Chondrocyte (in vitro differentiated cells): ENCODE data around the gene ANAPC15. TPM values are rescaled to one million over a fixed set of nuclear protein-coding genes. Genes with fewer than 3 reads are reported as not detected.

Source experiments
- DNase-seq: peaks from one replicate; pipeline ENCODE4 v3.0.0; 2021; ENCODE audit warnings: mixed read lengths, low spot score
- H3K27ac Mint-ChIP-seq: one replicate; pipeline ENCODE4 v1.8.0; 2021; ENCODE audit warnings: mild to moderate bottlenecking, moderate library complexity, mixed read lengths; ENCODE audit not compliant: unreplicated experiment
- H3K27me3 Mint-ChIP-seq: 2 replicates; pipeline ENCODE4 v1.8.0; 2021; ENCODE audit warnings: low read depth, mixed read lengths
- H3K36me3 Mint-ChIP-seq: 2 replicates; pipeline ENCODE4 v1.8.0; 2021; ENCODE audit warnings: low read depth, mixed read lengths
- H3K4me1 Mint-ChIP-seq: 2 replicates; pipeline ENCODE4 v1.8.0; 2021; ENCODE audit warnings: low read depth, mild to moderate bottlenecking, mixed read lengths
- H3K4me3 Mint-ChIP-seq: one replicate; pipeline ENCODE4 v1.8.0; 2021; ENCODE audit warnings: mild to moderate bottlenecking, moderate library complexity, mixed read lengths; ENCODE audit not compliant: unreplicated experiment
- H3K9me3 Mint-ChIP-seq: 2 replicates; pipeline ENCODE4 v1.8.0; 2021; ENCODE audit warnings: low read depth, mixed read lengths
- CTCF ChIP-seq: fragments of 200-600 bp; sonication (generic); IDR thresholded peaks from 2 replicates; pipeline ENCODE4 v1.5.0; 2021; ENCODE audit warnings: antibody characterized with exemption, mild to moderate bottlenecking, moderate library complexity
- total RNA-seq: library from RNA; stranded (reverse); gene quantifications from 3 replicates; pipeline ENCODE4 v1.2.1, GENCODE V29; 2021

The ANAPC15 gene
- total RNA-seq, 1 donor from 2014 or later: 37.6 TPM

- Mint-ChIP-seq H3K27me3 (no peaks in the 10 kb centered on the region), H3K9me3 (no peaks in the 10 kb centered on the region), H3K4me3 (peak within 1 kb of the TSS; percentile 86), H3K36me3 (peaks cover 3% of the 10 kb centered on the region), H3K4me1 (peaks cover 37% of the 10 kb centered on the region), H3K27ac (peak within 1 kb of the TSS; percentile 95)
- peak; percentile 99 for DNase-seq
- TF ChIP-seq CTCF: peak; percentile 74
These were observed 9.3 kb downstream of the ANAPC15 start, which contains the start of gene LAMTOR1 for GRCh38 chr11:72102946-72103753. Gene LAMTOR1, minus strand, starts transcription at chr11:72103297. Its CDS starts 73 bp downstream, at chr11:72103224.

- peak overlapping the region; percentile 95 for H3K27ac Mint-ChIP-seq
- no peak for DNase-seq
- H3K27me3 Mint-ChIP-seq: no peaks in the 10 kb centered on the region
- no peak for TF ChIP-seq CTCF
- peak overlapping the region; percentile 86 for H3K4me3 Mint-ChIP-seq
- no peaks in the 10 kb centered on the region for H3K9me3 Mint-ChIP-seq
- H3K36me3 Mint-ChIP-seq: peaks cover 8% of the 10 kb centered on the region
- H3K4me1 Mint-ChIP-seq: peaks cover 37% of the 10 kb centered on the region
These were observed 9.9 kb downstream of the ANAPC15 start for GRCh38 chr11:72102631-72102945.

GRCh38 chr11:72102162-72102561 is 10.3 kb downstream of the ANAPC15 start:
- Mint-ChIP-seq H3K4me3 (peak overlapping the region; percentile 86), H3K4me1 (peaks cover 37% of the 10 kb centered on the region), H3K27me3 (no peaks in the 10 kb centered on the region), H3K36me3 (peaks cover 8% of the 10 kb centered on the region), H3K27ac (peak overlapping the region; percentile 95), H3K9me3 (no peaks in the 10 kb centered on the region)
- DNase-seq: no peak
- no peak for TF ChIP-seq CTCF

- DNase-seq: no peak
- Mint-ChIP-seq H3K9me3 (no peaks in the 10 kb centered on the region), H3K36me3 (peaks cover 8% of the 10 kb centered on the region), H3K4me1 (peaks cover 37% of the 10 kb centered on the region), H3K27ac (no peak overlapping the region), H3K4me3 (no peak overlapping the region), H3K27me3 (no peaks in the 10 kb centered on the region)
- TF ChIP-seq CTCF: no peak
These were observed 12.0 kb downstream of the ANAPC15 start for GRCh38 chr11:72100462-72100861.

GRCh38 chr11:72100009-72100408 is 12.5 kb downstream of the ANAPC15 start:
- no peak overlapping the region for H3K4me3 Mint-ChIP-seq
- no peak overlapping the region for H3K27ac Mint-ChIP-seq
- no peaks in the 10 kb centered on the region for H3K9me3 Mint-ChIP-seq
- H3K4me1 Mint-ChIP-seq: peaks cover 37% of the 10 kb centered on the region
- no peak for DNase-seq
- peaks cover 8% of the 10 kb centered on the region for H3K36me3 Mint-ChIP-seq
- no peak for TF ChIP-seq CTCF
- no peaks in the 10 kb centered on the region for H3K27me3 Mint-ChIP-seq
